ENCODE results near the gene POLQ. TPM values are rescaled to one million over a fixed set of nuclear protein-coding genes. Genes with fewer than 3 reads are reported as not detected.
"Not testable (repeated sequence)": the region's sequence is repeated elsewhere in the genome, so short reads cannot be mapped to it uniquely, and the experiment has no call there.

The POLQ gene
- total RNA-seq, 1 experiment from 2014 or later, result 14.9 TPM

- DNase-seq (ENCODE audit: low spot score), result no peak
These were observed 31.3 kb downstream of the POLQ start for GRCh38 chr3:121514496-121514895.

DNA sequence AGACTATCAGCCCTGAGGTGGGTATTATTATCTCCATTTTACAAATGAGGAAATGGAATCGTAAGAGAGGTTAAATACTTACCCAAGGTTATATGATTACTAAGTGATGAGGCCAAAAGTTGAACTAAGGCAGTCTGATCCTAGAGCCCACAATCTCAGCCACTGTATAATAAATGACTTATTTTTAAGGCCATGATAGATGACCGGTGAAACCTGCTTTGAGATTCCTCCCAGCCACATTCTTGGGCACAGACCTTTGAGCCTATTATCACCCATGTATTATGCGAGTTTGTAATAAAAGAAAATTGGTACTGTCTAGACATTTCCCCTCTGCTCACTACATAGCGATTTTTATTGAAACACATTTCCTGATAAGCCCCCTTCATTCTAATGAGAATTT, 37.4 kb downstream of the POLQ start:
- no peak for DNase-seq (ENCODE audit: low spot score)

GRCh38 chr3:121505256-121505655, 40.5 kb downstream of the POLQ start:
- no peak for DNase-seq (ENCODE audit: low spot score)

DNA sequence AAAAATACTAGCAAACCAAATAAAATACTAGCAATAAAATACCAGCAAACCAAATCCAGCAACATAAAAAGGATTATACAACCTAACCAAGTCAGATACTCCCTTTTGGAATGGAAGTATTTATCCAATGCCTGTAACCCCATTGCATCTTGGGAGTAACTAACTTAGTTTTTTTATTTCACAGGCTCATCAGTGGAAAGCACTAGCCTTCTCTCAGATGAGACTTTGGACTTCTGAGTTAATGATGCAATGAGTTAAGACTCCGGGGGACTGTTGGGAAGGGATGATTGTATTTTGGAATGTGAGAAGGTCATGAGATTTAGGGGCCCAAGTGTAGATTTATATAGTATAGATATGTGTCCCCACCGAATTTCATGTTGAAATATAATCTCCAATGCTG, 41.2 kb downstream of the POLQ start:
- no peak for DNase-seq (ENCODE audit: low spot score)

- no peak for DNase-seq (ENCODE audit: low spot score)
These were observed 49.0 kb downstream of the POLQ start for GRCh38 chr3:121496786-121497185.

DNA sequence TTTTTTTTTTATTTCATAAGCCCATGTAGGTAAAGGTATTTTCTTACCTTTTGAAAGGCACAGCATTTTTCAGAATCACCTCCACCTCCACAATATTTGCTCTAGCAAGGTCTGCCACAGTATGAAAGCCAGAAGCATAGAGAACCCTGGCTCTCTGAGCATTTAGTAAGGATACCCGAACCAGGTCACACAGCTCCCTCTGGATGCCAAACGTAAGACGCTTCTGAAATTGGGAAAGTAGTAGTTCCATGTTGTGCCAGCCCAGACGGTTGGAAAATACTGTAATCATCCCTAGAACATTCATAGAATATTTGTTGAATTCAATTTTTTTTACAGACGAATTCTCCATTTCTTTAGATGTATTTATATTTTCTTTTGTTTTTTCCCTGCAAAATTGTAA, 52.4 kb downstream of the POLQ start:
- DNase-seq (ENCODE audit: low spot score), result no peak

DNA sequence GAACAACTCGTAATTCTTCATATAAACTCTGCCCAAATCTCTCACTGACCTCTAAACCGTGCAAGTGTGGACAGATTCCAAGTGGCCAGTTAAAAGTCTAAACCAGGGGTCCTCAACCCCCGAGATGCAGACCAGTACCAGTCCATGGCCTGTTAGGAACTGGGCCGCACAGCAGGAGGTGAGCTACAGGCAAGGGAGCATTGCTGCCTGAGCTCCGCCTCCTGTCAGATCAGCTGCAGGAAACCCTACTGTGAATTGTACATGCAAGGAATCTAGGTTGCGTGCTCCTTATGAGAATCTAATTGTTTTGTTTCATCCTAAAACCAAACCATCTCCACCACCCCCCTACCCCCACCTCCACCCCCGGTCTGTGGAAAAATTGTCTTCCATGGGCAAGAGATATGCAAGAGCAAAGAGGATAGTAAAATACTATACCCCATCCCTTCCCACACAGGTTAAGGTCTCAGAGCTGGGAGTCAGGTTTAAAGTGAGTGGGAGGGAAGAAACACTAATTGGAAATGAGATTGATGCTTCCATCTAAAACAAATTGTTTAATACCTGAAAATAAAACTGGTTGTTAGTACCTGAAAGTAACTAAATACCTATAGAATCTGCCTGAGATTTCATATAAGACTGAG, 54.0 kb downstream of the POLQ start:
- no peak for DNase-seq (ENCODE audit: low spot score)

DNA sequence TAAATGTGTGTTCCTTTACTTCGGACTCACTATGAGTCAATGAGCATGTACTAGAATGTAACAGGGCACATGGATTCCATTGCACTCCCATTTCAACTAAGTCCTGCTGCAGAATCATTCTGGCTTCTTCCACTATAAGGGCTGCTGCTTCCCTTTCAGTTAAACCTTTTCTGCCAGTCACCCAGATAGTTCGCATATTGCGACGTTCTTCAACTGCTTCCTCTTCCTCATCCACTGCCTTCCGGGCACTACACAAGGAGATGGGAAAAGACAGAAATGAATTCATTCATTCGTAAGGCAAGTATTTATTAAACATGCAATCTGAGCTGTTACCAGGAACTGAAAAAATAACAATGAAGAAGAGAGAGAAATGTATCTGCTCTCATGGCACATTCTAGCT, 55.6 kb downstream of the POLQ start:
- no peak for DNase-seq (ENCODE audit: low spot score)

DNA sequence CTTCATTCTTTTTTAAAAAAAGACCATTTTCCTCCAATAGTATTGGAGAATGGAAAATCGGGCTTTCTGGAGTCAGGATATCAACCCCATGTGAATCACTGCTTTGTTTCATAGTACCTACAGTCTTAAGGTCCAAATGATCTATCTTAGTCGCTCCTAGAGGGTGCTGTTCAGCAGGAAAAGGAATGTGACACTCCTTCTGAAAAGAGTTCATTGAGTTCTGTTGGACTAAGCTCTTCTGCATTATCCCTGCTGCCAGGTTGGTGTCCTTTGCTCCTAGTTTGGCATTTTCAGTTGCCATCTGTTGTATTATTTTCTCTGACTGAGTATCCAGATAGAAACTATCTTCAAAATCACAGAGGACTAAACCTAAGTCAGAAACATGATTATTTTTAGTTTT, 57.2 kb downstream of the POLQ start:
- no peak for DNase-seq (ENCODE audit: low spot score)

DNA sequence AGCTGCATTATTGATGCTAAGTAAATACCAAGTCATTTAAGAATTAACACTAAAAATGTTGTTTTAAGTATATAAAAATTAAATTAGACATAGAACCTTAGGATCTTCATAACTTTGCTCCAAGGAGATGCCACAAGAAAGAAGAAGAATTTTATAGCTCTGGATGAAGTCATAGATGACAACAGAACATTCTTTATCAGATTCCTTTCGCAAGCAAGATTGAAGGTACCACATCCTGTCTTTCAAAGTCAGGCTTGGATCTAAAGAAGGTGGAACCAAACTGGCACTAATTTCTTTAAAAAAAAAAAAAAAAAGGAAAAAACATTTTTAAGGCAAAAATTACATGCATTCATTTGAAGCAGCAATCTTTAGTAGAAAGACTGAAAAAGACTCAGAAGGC, 62.5 kb downstream of the POLQ start:
- DNase-seq (ENCODE audit: low spot score), result peak; percentile 59

GRCh38 chr3:121482660-121483059, 63.1 kb downstream of the POLQ start:
- DNase-seq (ENCODE audit: low spot score), result peak; percentile 87

DNA sequence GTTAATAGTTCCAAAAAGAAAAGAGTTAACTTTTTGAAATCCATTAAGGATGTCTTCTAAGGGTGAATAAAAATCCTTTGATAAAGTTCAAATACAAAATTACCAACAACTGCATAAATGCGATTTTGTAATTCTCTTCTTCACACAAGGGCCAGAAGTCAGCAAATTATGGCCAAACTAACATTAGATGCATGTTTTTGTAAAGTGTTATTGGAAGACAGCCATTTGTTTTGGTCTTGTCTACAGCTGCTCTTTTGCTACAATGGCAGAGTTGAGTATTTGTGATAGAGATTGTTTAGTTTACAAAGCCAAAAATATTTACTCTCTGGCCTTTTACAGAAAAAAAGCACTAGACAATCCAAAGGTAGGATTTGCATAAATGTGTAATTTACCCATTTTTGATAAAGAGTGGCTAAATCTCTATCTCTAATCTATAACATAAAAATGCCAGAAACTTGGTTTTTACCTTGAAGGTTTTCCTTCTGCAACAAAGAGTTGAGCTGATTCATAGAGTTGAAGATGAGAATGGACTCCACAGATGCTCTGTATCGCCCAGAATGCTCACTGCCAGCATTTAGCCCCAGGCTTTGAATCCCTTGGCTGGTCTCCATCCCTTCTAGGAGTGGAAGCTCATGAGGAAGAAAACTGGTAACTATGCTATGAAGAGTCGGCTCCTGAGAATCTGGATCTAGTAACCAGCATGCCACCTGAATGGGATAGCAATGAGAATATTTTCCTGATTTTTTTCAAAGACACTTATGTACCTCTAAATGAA, 64.5 kb downstream of the POLQ start:
- DNase-seq (ENCODE audit: low spot score), result no peak

DNA sequence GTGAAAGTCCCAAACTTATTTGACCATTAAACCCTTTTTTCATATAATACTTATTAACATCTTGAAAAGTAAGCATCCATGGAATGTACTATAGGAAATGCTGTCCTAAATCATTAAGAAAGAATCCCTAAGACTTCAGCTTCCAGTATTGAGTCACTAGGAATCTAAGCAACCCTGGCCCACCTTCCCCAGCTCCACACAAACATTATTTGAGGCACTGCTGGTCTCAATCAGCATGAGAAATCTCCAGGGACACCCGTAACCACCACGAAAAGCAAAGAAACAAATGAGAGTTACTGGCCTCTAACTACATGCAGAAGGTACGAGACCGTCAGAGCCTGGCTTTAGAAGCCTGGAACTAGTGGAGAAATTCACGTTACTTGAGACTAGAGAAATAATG, 68.2 kb downstream of the POLQ start:
- DNase-seq (ENCODE audit: low spot score), result peak; percentile 29

- no peak for DNase-seq (ENCODE audit: low spot score)
These were observed 72.8 kb downstream of the POLQ start for GRCh38 chr3:121473001-121473400.

DNA sequence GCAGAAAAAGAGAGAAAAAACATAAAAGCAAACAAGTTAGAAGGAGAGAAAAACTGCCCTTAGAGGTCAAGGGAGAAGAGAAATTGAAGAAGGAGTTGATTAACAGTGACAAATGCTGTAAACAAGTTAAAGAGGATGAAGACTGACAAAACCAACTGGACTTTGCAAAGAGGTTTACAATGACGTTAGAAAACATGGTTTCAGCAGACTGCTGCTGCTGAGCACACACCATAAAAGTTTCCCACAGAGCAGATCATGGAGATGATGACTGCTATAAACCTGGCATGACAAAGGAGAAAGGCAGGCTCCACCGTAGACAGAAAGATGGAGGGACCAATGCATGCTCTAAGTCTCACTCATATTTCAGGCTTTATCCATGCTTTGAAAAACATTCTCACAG, 78.7 kb downstream of the POLQ start:
- DNase-seq (ENCODE audit: low spot score), result no peak

DNA sequence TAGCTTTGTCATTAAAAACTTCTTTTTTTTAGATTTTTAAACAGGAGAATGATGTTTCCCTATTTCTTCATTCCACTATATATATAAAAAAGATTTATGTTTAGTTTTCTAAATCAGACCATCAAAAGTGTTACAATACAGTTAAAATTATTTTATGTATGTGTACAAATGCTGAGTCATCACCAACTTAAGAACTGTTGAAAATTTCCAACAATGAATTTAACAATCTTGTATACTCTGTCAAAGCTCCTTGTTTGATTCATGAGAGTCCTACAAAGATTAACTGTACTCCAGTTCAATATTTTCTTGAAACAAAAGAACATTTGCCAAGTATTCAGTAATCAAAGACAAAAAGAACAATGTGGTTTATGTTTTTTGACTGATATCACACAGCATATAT, 82.0 kb downstream of the POLQ start:
- DNase-seq (ENCODE audit: low spot score), result no peak

GRCh38 chr3:121462565-121462964, 83.2 kb downstream of the POLQ start:
- DNase-seq (ENCODE audit: low spot score), result no peak

DNA sequence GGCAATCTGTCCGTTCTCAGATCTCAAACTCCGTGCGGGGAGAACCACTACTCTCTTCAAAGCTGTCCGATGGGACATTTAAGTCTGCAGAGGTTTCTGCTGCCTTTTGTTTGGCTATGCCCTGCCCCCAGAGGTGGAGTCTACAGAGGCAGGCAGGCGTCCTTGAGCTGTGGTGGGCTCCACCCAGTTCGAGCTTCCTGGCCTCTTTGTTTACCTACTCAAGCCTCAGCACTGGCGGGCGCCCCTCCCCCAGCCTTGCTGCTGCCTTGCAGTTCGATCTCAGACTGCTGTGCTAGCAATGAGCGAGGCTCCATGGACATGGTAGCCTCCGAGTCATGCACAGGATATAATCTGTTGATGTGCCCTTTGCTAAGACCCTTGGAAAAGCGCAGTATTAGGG, 94.0 kb downstream of the POLQ start:
- DNase-seq (ENCODE audit: low spot score), result not testable (repeated sequence)

DNA sequence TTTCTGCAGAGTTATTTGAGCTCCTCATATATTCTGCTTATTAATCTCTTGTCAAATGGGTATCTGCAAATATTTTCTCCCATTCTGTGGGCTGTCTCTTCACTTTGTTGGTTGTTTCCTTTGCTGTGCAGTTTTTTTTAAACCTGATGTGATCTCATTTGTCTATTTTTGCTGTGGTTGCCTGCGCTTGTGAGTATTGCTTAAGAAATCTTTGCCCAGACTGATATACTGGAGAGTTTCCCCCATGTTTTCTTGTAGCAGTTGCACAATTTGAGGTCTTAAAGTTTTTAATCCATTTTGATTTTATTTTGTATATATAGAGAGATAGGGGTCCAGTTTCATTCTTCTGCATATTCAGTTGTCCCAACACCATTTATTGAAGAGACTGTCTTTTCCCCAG, 102.3 kb downstream of the POLQ start:
- DNase-seq (ENCODE audit: low spot score), result no peak

GRCh38 chr3:121436641-121437040, 109.1 kb downstream of the POLQ start:
- no peak for DNase-seq (ENCODE audit: low spot score)

DNA sequence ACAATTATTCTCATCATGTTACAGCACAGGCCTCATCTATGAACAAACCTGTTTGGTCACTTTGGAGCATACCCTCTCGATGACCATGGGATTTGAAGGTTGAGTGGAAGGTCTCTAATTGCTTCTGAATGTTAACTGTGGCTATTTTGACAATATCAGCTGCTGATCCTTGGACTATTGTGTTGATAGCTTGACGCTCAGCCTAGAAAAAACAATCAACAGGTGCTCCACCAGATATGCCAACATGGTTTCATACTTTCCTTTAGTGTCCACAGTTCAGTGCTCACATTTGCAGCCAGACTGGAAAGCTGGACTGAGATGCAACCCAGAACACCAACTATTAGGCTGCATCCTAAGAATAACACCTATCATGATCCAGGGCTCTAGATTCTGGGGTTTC, 109.7 kb downstream of the POLQ start:
- no peak for DNase-seq (ENCODE audit: low spot score)

DNA sequence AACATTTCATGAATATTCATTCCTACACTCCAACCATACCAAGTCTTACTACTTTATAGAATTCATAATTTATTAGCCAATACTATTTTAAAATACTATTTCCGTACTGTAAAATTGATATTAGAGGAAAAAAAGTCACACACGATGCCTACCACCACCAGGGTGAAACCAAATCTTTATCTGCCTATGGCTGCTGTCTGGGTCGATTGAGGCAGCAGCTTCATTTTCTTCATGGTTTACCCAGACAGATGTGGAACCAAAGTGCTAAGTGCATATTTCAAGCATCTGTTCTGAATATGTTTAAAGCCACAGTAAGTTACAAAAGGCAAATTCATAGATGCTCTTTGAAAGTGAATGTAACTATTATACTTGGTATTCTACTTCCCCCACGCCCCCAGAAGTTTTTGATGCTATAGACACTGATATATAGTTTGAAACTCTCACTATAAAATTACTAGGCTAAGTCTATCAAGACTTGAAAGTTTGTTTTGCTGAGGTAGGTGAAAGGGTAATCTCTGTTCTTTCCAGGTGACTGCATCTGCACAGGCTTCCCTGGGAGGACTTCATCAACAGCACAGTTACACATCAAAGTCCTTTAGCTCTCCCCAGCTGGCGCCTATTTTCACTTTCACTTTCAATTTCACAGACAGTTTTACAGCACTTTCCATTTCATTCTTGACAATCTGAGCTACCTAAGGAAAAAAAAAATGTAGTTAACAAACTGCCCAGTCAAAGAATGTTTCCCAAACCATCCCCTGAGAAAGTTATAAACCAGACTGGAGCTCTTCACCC, 113.9 kb downstream of the POLQ start:
- peak; percentile 45 for DNase-seq (ENCODE audit: low spot score)

DNA sequence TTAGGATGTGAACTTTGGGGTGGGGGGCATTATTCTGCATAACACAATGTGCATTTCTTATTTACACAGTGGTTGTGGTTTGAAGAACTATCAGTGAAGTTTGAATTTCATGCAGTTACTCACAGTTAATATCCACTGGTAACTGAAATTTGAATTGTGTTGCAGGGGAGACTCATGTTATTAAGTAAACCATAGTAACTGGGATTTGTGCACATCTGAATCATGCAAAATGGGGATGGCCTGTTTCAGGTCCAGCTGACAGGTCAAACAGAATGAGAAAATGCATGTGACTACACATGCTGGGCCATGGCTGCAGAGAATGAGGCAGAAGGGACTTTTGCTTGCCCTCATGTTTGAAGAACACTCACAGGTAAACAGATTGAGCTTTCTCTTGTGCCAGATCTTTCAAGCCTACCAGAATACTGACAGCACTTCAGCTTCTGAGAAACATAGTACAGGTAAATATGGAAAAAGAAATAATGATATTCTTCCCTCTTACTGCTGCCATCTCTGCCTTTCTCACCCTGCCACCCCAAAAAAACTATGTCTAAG, 115.0 kb downstream of the POLQ start:
- DNase-seq (ENCODE audit: low spot score), result no peak

All from A172 (cell line).